ENCODE measurements around the gene ITIH3. TPM values are rescaled to one million over a fixed set of nuclear protein-coding genes. Genes with fewer than 3 reads are reported as not detected.

The ITIH3 gene
- total and polyA plus RNA-seq, 2 of the 8 experiments (the other 6 are each of a cell fraction or from before 2014, with no cell fraction given), result not detected

DNA sequence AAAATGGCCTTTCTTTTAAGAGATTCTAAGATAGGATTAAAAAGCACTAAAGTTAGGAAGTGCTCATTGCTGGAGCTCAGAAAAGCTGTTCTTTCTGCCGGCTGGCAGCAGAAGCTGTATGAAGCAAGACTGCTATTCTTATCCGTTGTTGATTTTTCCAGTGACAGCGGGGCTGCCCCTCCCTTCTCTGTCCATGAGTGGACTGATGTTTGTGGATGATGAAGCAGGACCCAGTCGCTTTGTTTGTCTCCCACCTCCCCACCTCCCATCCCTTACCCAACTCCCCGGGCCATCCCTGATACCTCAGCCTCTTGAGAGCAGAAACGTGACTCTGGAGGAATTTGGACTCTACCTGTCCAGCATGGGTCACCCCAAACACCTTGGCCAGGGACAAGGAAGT lies 50.6 kb downstream of the ITIH3 start (continued):
- TF ChIP-seq, protein P1, sequence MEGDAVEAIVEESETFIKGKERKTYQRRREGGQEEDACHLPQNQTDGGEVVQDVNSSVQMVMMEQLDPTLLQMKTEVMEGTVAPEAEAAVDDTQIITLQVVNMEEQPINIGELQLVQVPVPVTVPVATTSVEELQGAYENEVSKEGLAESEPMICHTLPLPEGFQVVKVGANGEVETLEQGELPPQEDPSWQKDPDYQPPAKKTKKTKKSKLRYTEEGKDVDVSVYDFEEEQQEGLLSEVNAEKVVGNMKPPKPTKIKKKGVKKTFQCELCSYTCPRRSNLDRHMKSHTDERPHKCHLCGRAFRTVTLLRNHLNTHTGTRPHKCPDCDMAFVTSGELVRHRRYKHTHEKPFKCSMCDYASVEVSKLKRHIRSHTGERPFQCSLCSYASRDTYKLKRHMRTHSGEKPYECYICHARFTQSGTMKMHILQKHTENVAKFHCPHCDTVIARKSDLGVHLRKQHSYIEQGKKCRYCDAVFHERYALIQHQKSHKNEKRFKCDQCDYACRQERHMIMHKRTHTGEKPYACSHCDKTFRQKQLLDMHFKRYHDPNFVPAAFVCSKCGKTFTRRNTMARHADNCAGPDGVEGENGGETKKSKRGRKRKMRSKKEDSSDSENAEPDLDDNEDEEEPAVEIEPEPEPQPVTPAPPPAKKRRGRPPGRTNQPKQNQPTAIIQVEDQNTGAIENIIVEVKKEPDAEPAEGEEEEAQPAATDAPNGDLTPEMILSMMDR (IDR thresholded peaks at IDR 0.05; ENCODE audit: control extremely low read depth in 1 of 3, insufficient read depth in 1 of 3, low read depth in 1 of 3, low read length in 3 of 3), result no peak
- no peak for TF ChIP-seq BCL11A (IDR thresholded peaks at IDR 0.05; ENCODE audit: low read depth in 2 of 2, low read length in 2 of 2)
